ENCODE measurements around the gene MAGI3. TPM values are rescaled to one million over a fixed set of nuclear protein-coding genes. Genes with fewer than 3 reads are reported as not detected.

The MAGI3 gene
- total and polyA plus RNA-seq, 2 donors (not counting 1 experiment from before 2014, with no cell fraction given), result 0.30 to 0.67 TPM

GRCh38 chr1:113369699-113370098 lies 20.6 kb upstream of the MAGI3 start:
- H3K4me2 ChIP-seq (replicated peaks; ENCODE audit: low read depth, low read length, poor library complexity, severe bottlenecking), result no peak overlapping the region
- H3K9ac ChIP-seq (ENCODE audit: low read length), result no peak overlapping the region
- no peaks in the 10 kb centered on the region for H4K20me1 ChIP-seq (ENCODE audit: control insufficient read depth, insufficient read depth, low read length, poor library complexity, severe bottlenecking)
- 67% methylated on average over 1 of the region's 1 CpG for WGBS (ENCODE audit: insufficient coverage)
- POLR2A ChIA-PET, result no interaction called here
- CTCF ChIA-PET, result no interaction called here
- DNase-seq (no peak), ATAC-seq (ENCODE audit: low read depth) (no peak)
- intact Hi-C loops (cut with micrococcal nuclease), result no loop called here
- no peaks in the 10 kb centered on the region for H3K4me1 ChIP-seq (ENCODE audit: control insufficient read depth in 2 of 2, insufficient read depth in 2 of 2, low read length in 2 of 2)
- H3K4me3 ChIP-seq (ENCODE audit: control extremely low read depth in 1 of 5, extremely low read depth in 1 of 5, insufficient read depth in 1 of 5, low read depth in 2 of 5, low read length in 4 of 5), result no peak overlapping the region
- H3K27me3 Mint-ChIP-seq, result peaks cover 20% of the 10 kb centered on the region
- H3K79me2 ChIP-seq (ENCODE audit: control insufficient read depth, insufficient read depth, low read length), result no peaks in the 10 kb centered on the region
- H3K27ac Mint-ChIP-seq, result no peak overlapping the region
- H2AFZ ChIP-seq (ENCODE audit: insufficient read depth, low read depth, low read length, poor library complexity, severe bottlenecking), result no peak overlapping the region
- H3K27me3 ChIP-seq (replicated peaks in 1 of 4; ENCODE audit: control extremely low read depth in 1 of 4, control insufficient read depth in 3 of 4, insufficient read depth in 4 of 4, low read length in 3 of 4), result peaks cover 0 to 4% (median 1%) of the 10 kb centered on the region in 4 experiments
- no peak overlapping the region for H3K27ac ChIP-seq (ENCODE audit: low read length in 2 of 2)
- no peaks in the 10 kb centered on the region for H3K9me3 Mint-ChIP-seq (ENCODE audit: insufficient read depth)
- no peak overlapping the region for H3K4me3 Mint-ChIP-seq
- H3K9me3 ChIP-seq (ENCODE audit: control extremely low read depth in 1 of 3, control insufficient read depth in 2 of 3, insufficient read depth in 1 of 3, low read length in 2 of 3), result peaks cover 0 to 3% (median 0%) of the 10 kb centered on the region in 3 donors
- TF ChIP-seq CTCF (IDR thresholded peaks at IDR 0.05) (no peak), EZH2 (IDR thresholded peaks at IDR 0.05; ENCODE audit: borderline replicate concordance, insufficient read depth, low read depth, low read length, poor library complexity, severe bottlenecking) (no peak)
- H3K4me1 Mint-ChIP-seq, result no peaks in the 10 kb centered on the region
- no peaks in the 10 kb centered on the region for H3K36me3 ChIP-seq (replicated peaks in 1 of 2; ENCODE audit: control extremely low read depth in 1 of 2, control insufficient read depth in 1 of 2, extremely low read depth in 1 of 2, insufficient read depth in 2 of 2, low read length in 1 of 2)

- 75% methylated on average over 1 of the region's 3 CpGs for WGBS (ENCODE audit: insufficient coverage)
- ChIA-PET POLR2A (no interaction called here), CTCF (no interaction called here)
- Histone ChIP-seq H3K4me1 (ENCODE audit: control insufficient read depth in 2 of 2, insufficient read depth in 2 of 2, low read length in 2 of 2) (no peaks in the 10 kb centered on the region), H3K4me3 (ENCODE audit: control extremely low read depth in 1 of 5, extremely low read depth in 1 of 5, insufficient read depth in 1 of 5, low read depth in 2 of 5, low read length in 4 of 5) (no peak overlapping the region), H3K27me3 (replicated peaks in 1 of 4; ENCODE audit: control extremely low read depth in 1 of 4, control insufficient read depth in 3 of 4, insufficient read depth in 4 of 4, low read length in 3 of 4) (peaks cover 0 to 4% (median 1%) of the 10 kb centered on the region in 4 experiments), H4K20me1 (ENCODE audit: control insufficient read depth, insufficient read depth, low read length, poor library complexity, severe bottlenecking) (no peaks in the 10 kb centered on the region), H3K27ac (ENCODE audit: low read length in 2 of 2) (no peak overlapping the region), H2AFZ (ENCODE audit: insufficient read depth, low read depth, low read length, poor library complexity, severe bottlenecking) (no peak overlapping the region), H3K4me2 (replicated peaks; ENCODE audit: low read depth, low read length, poor library complexity, severe bottlenecking) (no peak overlapping the region), H3K9me3 (ENCODE audit: control extremely low read depth in 1 of 3, control insufficient read depth in 2 of 3, insufficient read depth in 1 of 3, low read length in 2 of 3) (peaks cover 0 to 3% (median 0%) of the 10 kb centered on the region in 3 donors), H3K9ac (ENCODE audit: low read length) (no peak overlapping the region), H3K79me2 (ENCODE audit: control insufficient read depth, insufficient read depth, low read length) (no peaks in the 10 kb centered on the region), H3K36me3 (replicated peaks in 1 of 2; ENCODE audit: control extremely low read depth in 1 of 2, control insufficient read depth in 1 of 2, extremely low read depth in 1 of 2, insufficient read depth in 2 of 2, low read length in 1 of 2) (no peaks in the 10 kb centered on the region)
- Mint-ChIP-seq H3K4me3 (no peak overlapping the region), H3K4me1 (no peaks in the 10 kb centered on the region), H3K27me3 (peaks cover 24% of the 10 kb centered on the region), H3K27ac (no peak overlapping the region), H3K9me3 (ENCODE audit: insufficient read depth) (no peaks in the 10 kb centered on the region)
- TF ChIP-seq EZH2 (IDR thresholded peaks at IDR 0.05; ENCODE audit: borderline replicate concordance, insufficient read depth, low read depth, low read length, poor library complexity, severe bottlenecking) (no peak), CTCF (IDR thresholded peaks at IDR 0.05) (no peak)
- ATAC-seq (ENCODE audit: low read depth), result no peak
- intact Hi-C loops (cut with micrococcal nuclease), result no loop called here
- DNase-seq, result no peak
Observed at GRCh38 chr1:113370868-113371267, 19.4 kb upstream of the MAGI3 start.

All from B cell (primary cell).